ENCODE measurements around the gene SPATA7.
"Not testable (repeated sequence)": the region's sequence is repeated elsewhere in the genome, so short reads cannot be mapped to it uniquely, and the experiment has no call there.

The SPATA7 gene
- total RNA-seq = 4.9 to 10.2 reads per million in 2 donors

DNA sequence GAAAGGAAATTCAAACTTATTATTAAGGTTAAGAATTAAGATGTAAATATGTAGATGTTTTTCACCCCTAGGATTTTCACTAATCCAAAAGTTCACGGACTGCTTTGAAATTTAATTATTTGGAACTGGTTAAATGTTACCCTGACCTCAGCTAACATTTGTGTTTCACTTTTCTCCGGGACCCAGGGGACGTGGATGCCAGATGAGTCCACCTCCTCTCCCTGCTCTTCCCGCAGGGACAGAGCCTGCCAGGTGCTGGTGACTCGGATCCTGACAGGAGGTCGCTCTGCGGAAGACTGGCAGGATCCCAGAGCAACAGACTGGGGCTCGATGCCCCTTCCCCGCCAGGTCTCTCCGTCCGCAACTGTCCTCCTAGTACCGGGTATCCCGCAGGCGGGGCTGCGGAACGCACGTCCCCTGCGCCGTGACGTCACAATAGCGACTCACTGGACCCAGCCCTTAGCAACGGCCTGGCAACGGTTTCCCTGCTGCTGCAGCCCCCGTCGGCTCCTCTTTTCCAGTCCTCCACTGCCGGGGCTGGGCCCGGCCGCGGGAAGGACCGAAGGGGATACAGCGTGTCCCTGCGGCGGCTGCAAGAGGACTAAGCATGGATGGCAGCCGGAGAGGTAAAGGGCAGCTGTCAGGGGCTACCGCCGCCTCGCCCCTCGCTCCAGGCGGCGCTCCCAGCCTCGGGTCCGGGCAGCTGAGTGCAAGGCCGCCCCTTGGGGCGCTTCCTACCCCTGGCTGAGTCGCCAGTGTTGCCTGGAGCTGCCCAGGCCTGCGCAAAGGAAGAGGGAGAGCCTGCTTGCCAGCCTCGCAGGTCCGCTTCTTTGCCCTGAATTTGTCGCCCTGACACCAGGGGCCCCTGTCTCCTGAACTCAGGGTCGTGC is at the start of gene SPATA7:
Gene SPATA7 (plus strand): TSS at position 446 of the 890 bp plus-strand sequence. CDS start 162 bp downstream, at position 608.
- peak; percentile 56 for DNase-seq

DNA sequence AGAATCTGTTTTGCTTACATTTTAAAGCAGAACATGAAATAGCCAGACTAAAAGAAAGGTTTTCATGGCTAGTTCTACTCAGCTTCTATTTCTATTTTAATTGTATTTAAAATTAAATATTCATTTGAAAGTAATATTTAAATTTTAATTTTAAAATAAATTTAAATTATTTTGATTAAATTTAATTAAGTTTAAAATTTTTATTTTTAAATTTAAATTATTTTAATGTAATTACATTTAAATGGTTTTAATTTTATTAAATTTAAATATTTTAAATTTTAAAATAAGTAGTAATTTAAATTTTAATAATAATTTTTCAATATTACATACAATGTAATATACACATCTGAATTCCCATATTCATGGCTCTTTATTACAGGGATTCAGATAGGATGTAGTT is 45.1 kb upstream of the SPATA7 start:
- DNase-seq = no peak

GRCh38 chr14:88342980-88343379 is 42.5 kb upstream of the SPATA7 start:
- DNase-seq = no peak

- no peak for DNase-seq
These were observed 39.3 kb upstream of the SPATA7 start for GRCh38 chr14:88346048-88346639.

DNA sequence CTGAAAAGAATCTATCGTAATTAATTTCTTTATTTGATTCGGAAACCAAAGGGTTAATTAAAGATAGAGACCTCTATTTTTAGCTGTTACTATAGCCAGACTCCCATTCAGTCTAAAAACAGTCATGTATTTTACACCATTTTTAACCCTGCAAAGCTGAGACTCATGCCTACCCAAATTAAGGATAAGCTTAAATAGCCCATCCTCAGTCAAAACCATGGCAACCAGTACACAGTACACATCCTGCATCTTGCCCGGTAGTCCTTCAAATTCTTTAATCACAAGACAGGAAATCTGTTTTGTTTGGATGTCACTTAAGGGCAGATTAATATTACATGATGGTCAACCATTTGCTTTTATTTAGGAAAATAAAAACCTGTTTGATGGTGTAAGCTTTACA is 36.9 kb upstream of the SPATA7 start:
- no peak for DNase-seq

- no peak for DNase-seq
These were observed 33.3 kb upstream of the SPATA7 start for GRCh38 chr14:88351966-88352691.

GRCh38 chr14:88352698-88353097 is 32.8 kb upstream of the SPATA7 start:
- DNase-seq = no peak

- DNase-seq = no peak
These were observed 31.1 kb upstream of the SPATA7 start for GRCh38 chr14:88354358-88354757.

- DNase-seq = no peak
These were observed 26.0 kb upstream of the SPATA7 start for GRCh38 chr14:88359500-88359899.

- DNase-seq = no peak
These were observed 21.8 kb upstream of the SPATA7 start for GRCh38 chr14:88363644-88364043.

DNA sequence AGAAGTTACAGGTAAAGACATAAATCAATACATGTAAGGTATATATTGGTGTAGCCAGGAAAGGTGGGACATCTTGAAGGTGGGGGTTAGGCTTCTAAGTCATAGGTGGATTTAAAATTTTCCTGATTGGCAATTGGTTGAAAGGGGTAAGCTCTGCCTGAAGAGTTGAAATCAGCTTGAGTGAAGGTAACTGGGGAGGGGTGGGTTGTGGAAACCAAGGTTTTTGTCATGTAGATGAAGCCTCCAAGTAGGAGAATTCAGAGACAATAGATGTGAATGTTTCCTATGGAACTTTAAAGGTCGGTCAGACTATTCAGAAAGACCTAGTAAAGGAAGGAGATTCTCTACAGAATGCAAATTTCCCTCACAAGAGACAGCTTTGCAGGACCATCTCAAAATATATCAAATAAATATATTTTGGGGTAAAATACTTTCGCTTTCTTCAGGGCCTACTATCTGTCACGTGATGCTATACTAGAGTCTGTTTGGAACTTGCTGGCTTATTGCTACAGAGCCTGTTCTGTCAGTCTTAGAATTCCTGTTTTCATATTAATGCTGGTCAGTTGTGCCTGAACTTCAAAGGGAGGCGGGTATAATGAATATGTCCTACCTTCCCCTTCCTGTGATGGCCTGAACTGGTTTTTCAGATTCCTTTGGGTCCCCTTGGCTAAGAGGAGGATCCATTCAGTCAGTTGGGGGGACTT is 20.6 kb upstream of the SPATA7 start:
- no peak for DNase-seq

DNA sequence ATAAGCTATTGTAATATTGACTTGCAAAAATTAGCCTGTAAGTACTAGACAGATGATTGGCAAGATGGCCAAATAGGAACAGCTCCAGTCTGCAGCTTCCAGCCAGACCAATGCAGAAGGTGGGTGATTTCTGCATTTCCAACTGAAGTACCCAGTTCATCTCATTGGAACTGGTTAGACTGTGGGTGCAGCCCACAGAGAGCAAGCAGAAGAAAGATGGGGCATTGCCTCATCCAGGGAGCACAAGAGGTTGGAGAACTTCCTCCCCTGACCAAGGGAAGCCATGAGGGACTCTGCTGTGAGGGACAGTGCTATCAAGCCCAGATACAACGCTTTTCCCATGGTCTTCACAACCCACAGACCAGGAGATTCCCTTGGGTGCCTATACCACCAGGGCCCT is 16.0 kb upstream of the SPATA7 start:
- no peak for DNase-seq

DNA sequence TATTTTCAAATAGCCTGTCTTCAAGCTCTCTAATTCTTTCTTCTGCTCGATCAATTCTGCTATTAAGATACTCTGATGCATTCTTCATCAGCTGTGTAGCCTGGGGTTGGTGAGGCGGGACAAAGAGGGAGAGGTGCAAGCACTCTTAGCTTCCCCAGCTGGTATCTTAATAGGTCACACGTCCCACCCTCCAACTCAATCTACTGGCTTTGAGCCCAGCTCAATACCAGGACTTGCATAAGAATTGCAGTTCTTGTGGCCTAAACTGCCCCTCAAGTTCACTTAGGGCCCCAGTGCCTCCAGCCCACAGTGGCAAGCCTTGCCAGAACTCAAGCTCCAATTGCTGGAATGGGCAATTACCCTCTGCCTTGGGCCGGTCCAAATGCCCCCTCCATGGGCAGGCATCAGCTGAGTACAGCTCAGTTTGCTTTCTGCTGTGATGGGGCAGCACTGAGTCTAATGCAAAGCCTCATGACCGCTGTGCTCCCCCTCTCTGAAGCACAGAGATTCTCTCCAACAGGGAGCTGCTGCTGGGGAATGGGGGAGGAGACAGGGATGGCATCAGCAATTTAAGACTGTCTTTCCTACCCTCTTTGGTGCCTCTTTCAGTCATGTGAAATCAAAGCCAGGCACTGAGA is 5.6 kb upstream of the SPATA7 start:
- DNase-seq = no peak

DNA sequence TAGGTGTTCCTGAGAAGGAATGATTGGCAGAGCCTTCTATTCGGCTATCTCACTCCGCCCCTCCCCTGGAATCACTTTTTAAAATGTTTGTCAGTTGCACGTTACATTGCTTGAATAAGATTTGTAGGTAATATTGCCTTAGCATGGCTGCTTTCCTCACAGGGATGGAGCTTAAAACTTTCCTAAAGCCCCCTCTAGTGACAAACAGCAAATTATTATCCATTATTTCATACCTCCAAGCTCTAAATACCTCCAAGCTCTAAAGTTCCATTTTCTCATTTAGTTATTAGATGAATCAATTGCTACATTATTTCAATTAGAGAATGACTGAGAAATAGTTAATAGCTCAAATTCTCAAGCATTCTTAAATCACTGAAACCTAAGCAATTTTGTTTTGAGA is 5.1 kb upstream of the SPATA7 start:
- DNase-seq = no peak

DNA sequence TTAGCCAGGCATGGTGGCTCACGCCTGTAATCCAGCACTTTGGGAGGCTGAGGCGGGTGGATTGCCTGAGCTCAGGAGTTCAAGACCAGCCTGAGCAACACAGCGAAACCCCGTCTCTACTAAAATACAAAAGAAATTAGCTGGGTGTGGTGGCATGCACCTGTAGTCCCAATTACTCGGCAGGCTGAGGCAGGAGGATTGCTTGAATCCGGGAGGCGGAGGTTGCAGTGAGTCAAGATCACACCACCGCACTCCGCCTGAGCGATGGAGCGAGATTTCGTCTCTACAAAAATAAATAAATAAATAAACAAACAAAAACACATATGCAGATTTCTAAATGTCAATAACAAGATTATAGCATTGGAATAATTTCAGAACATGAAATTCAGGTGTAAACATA is 3.8 kb upstream of the SPATA7 start:
- DNase-seq = not testable (repeated sequence)

DNA sequence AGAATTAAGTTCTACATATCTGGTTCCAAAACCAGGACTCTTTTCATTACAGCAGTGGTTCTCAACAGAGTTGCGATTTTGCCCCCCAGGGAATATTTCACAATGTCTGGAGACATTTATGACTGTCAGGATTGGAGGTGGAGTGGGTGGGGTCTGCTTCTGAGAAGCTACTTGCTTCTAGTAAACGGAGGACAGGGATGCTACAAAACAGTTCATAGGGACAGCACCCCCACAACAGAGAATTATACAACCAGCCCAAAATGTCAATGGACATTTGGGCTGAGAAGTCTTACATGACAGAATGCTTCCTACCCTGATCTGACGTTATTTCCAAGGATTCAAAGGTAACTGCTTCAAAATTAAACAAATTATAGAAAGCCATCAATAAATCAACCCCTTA is 739 bp upstream of the SPATA7 start:
- DNase-seq = no peak

GRCh38 chr14:88386256-88386794 is 868 bp downstream of the SPATA7 start:
- DNase-seq = no peak

DNA sequence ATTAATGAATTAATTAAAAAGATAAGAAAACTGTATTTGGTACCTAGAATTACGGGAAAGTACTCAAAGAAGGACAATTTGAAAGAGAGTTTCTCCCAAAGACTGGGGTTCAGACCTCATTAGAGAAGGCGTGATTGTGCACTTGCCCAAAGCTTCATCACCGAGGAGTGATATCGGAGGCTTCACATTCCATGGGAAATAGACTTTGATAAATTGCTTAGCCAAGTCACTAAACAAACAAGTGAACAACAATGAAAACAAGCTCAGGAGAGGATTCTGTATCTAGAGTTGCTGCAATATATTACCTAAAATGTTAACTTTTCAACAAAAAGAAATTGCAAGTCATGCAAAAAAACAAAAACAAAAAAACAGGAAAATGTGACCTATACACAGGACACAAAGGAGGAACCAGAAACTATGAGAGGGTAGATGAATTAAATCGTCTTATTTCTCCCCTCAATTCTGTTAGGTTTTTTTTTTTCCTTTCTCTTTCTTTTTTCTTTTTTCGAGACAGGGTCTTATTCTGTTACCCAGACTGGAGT is 3.4 kb downstream of the SPATA7 start:
- DNase-seq = no peak

DNA sequence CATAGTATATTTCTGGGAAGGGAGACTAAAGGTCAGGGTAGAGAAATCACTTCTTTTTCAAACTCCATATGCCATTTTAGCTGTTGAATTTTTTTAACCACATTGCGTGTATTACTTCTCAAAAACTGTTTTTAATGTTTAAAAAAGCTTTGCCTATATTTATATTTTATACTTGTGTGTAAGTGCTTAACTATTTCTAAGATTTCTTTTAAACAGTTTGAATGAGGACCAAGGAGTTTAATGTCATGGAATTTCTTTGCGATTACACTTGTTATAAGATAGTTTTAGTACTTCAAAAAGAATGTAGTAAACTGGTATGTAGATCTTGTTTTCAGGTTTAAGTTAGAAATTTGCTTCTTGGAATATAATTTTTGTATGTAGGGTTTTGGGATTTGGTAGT is 7.2 kb downstream of the SPATA7 start:
- DNase-seq = no peak

- no peak for DNase-seq
These were observed 25.6 kb downstream of the SPATA7 start for GRCh38 chr14:88411039-88411438.

GRCh38 chr14:88417594-88417993 is 32.1 kb downstream of the SPATA7 start:
- DNase-seq = no peak

GRCh38 chr14:88420187-88420586 is 34.7 kb downstream of the SPATA7 start:
- DNase-seq = no peak

Data from activated gamma-delta T cell (primary cell).